Gastroesophageal sphincter (tissue), 4 donors: Measurements from ENCODE around the gene SLC23A2. TPM values are rescaled to one million over a fixed set of nuclear protein-coding genes. Genes with fewer than 3 reads are reported as not detected.
"Not testable (repeated sequence)": the region's sequence is repeated elsewhere in the genome, so short reads cannot be mapped to it uniquely, and the experiment has no call there.

ENCODE experiments used
- ATAC-seq: fragments of 150-250 bp; one replicate; pipeline ENCODE4 v1.9.1; 2016; ENCODE audit warnings: mild to moderate bottlenecking, moderate library complexity
- H3K27ac ChIP-seq, 4 donors: fragments of 200-600 bp; sonication (generic) in 3 of 4; 1 replicate in 3 of 4; 2 replicates in 1 of 4; pipeline ENCODE4 v1.5.1; 2016 to 2019
- H3K27me3 ChIP-seq: fragments of 200-600 bp; sonication (generic); one replicate; pipeline ENCODE4 v1.5.1; 2019
- H3K36me3 ChIP-seq, 2 donors: fragments of 200-600 bp; sonication (generic); one replicate each; pipeline ENCODE4 v1.5.1; 2019; ENCODE audit warnings: control low read depth in 1 of 2
- H3K4me1 ChIP-seq, 3 donors: fragments of 200-600 bp; sonication (generic); 1 replicate in 2 of 3; 2 replicates in 1 of 3; pipeline ENCODE4 v1.5.1; 2016 to 2019; ENCODE audit warnings: control low read depth in 2 of 3
- H3K4me3 ChIP-seq, 2 donors: fragments of 200-600 bp; sonication (generic); one replicate each; pipeline ENCODE4 v1.5.1; 2019; ENCODE audit warnings: mild to moderate bottlenecking in 1 of 2, moderate library complexity in 1 of 2
- H3K9me3 ChIP-seq, 3 donors: fragments of 200-600 bp; sonication (generic); one replicate each; pipeline ENCODE4 v1.5.1; 2017 to 2019; ENCODE audit warnings: control low read depth in 2 of 3
- EP300 ChIP-seq: sonication (generic); formaldehyde crosslinking; IDR thresholded peaks from one replicate; pipeline ENCODE4 v1.6.1; 2017; ENCODE audit warnings: antibody characterized with exemption, mild to moderate bottlenecking
- POLR2A ChIP-seq, 2 donors: fragments of 450-650 bp; IDR thresholded peaks; one replicate each; pipeline ENCODE4 v1.6.1; 2017; ENCODE audit warnings: antibody characterized with exemption in 2 of 2, mild to moderate bottlenecking in 2 of 2, moderate library complexity in 1 of 2
- POLR2AphosphoS5 ChIP-seq: sonication (generic); formaldehyde crosslinking; IDR thresholded peaks from one replicate; pipeline ENCODE4 v1.6.1; 2017; ENCODE audit warnings: antibody characterized with exemption
- WGBS, 2 donors: methylation state at CpG; one replicate each; pipeline ENCODE4 v1.1.5; 2018; ENCODE audit warnings: low coverage in 1 of 2; 5-methylcytosine and 5-hydroxymethylcytosine counted together
- total RNA-seq, 4 donors: library from RNA; depleted of rRNA; stranded (reverse); fragments of >200 nt; gene quantifications; one replicate each; pipeline ENCODE4 v1.1.0, GENCODE V29; 2016
- TF ChIP-seq, protein P1 (sequence below), 4 experiments: fragments of 200-600 bp in 2 of 4; fragments of 450-650 bp in 2 of 4; sonication (generic) in 1 of 4; IDR thresholded peaks; one replicate each; pipeline ENCODE4 v1.5.1; 2017 to 2019; ENCODE audit warnings: antibody characterized with exemption in 4 of 4, mild to moderate bottlenecking in 2 of 4, moderate library complexity in 2 of 4

Gene SLC23A2
- total RNA-seq, 4 donors from 2014 or later: 11.5 to 19.1 (median 15.1) TPM

GRCh38 chr20:4924032-4924431 is 77.3 kb downstream of the SLC23A2 start:
- H3K27me3 ChIP-seq: no peaks in the 10 kb centered on the region
- H3K36me3 ChIP-seq: peaks cover 0 to 5% of the 10 kb centered on the region in 2 donors
- H3K9me3 ChIP-seq: no peaks in the 10 kb centered on the region
- no peak overlapping the region for H3K4me3 ChIP-seq
- TF ChIP-seq EP300 (no peak), POLR2A (IDR thresholded peaks at IDR 0.05) (no peak), POLR2AphosphoS5 (no peak)
- TF ChIP-seq, protein P1, sequence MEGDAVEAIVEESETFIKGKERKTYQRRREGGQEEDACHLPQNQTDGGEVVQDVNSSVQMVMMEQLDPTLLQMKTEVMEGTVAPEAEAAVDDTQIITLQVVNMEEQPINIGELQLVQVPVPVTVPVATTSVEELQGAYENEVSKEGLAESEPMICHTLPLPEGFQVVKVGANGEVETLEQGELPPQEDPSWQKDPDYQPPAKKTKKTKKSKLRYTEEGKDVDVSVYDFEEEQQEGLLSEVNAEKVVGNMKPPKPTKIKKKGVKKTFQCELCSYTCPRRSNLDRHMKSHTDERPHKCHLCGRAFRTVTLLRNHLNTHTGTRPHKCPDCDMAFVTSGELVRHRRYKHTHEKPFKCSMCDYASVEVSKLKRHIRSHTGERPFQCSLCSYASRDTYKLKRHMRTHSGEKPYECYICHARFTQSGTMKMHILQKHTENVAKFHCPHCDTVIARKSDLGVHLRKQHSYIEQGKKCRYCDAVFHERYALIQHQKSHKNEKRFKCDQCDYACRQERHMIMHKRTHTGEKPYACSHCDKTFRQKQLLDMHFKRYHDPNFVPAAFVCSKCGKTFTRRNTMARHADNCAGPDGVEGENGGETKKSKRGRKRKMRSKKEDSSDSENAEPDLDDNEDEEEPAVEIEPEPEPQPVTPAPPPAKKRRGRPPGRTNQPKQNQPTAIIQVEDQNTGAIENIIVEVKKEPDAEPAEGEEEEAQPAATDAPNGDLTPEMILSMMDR (IDR thresholded peaks at IDR 0.05): no peak
- no peak for ATAC-seq
- H3K4me1 ChIP-seq: peaks cover 0 to 4% (median 0%) of the 10 kb centered on the region in 3 donors
- no peak overlapping the region for H3K27ac ChIP-seq
- 90 to 93% methylated on average over 2 to 6 of the region's 6 CpGs for WGBS, 2 donors

DNA sequence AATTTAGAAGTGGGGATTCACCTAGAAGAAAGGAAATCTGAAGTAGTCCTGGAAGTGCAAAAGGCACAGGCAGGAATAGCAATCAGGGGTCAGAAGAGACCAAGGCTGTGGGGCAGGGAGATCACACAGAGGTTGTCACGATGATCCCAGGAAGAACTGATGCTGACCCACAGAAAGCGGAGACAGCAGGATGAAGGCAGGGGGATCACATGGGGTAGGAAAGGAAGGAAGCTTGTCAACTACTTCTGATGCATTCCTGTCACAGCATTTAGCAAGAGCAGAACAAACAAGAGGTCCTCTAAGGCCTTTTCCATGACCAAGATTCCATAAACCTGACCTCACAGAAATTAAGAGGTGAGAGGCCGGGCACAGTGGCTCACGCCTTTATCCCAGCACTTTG is 79.1 kb downstream of the SLC23A2 start:
- ATAC-seq: no peak
- Histone ChIP-seq H3K4me3 (no peak overlapping the region), H3K36me3 (no peaks in the 10 kb centered on the region), H3K4me1 (peaks cover 0 to 18% (median 0%) of the 10 kb centered on the region in 3 donors), H3K27ac (no peak overlapping the region), H3K27me3 (no peaks in the 10 kb centered on the region), H3K9me3 (no peaks in the 10 kb centered on the region)
- TF ChIP-seq, protein P1 (IDR thresholded peaks at IDR 0.05): no peak
- TF ChIP-seq POLR2A (IDR thresholded peaks at IDR 0.05) (no peak), EP300 (no peak), POLR2AphosphoS5 (no peak)
- WGBS, 2 donors: 67 to 93% methylated on average over 1 to 2 of the region's 4 CpGs

DNA sequence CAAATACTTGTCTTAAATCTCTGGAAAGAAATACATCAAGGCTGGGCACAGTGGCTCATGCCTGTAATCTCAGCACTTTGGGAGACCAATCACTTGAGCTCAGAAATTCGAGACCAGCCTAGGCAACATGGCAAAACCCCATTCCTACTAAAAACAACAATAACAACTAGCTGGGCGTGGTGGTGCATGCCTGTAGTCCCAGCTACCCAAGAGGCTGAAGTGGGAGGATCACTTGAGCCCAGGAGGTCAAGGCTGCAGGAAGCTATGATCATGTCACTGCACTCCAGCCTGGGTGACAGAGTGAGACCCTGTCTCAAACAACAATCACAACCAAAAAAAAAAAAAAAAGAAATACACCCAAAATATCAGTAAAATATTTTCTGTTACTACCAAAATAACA is 80.0 kb downstream of the SLC23A2 start:
- not testable (repeated sequence) for ATAC-seq, H3K9me3 ChIP-seq, H3K27ac ChIP-seq, H3K36me3 ChIP-seq, H3K27me3 ChIP-seq, H3K4me3 ChIP-seq
- H3K4me1 ChIP-seq: peaks cover 0 to 25% (median 0%) of the 10 kb centered on the region in 3 donors
- 78 to 100% methylated on average over 1 of the region's 2 CpGs for WGBS, 2 donors

DNA sequence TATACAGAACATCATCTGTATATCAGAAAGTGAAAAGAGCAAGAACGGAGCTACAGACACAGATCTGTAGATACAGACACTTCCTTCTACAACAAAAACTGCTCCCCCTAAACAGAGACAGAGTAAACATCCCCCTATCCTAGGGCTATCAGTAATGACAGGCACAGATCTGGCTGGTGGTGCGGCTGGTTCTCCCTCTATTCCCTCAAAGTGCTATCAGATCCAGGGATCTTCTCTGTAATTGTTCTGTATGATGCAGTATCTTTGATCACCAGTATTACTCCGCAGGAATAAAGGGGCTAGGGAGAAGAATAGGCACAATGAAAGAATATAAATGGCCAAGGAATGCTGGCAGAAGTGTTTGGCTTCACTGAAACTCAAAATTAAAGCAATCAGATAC is 80.7 kb downstream of the SLC23A2 start:
- no peaks in the 10 kb centered on the region for H3K27me3 ChIP-seq
- H3K27ac ChIP-seq: no peak overlapping the region
- H3K4me1 ChIP-seq: peaks cover 0 to 25% (median 0%) of the 10 kb centered on the region in 3 donors
- ATAC-seq: no peak
- H3K4me3 ChIP-seq: no peak overlapping the region
- no peaks in the 10 kb centered on the region for H3K36me3 ChIP-seq
- TF ChIP-seq, protein P1 (IDR thresholded peaks at IDR 0.05): no peak
- TF ChIP-seq POLR2A (IDR thresholded peaks at IDR 0.05) (no peak), EP300 (no peak), POLR2AphosphoS5 (no peak)
- 95 to 97% methylated on average over 2 to 3 of the region's 3 CpGs for WGBS, 2 donors
- H3K9me3 ChIP-seq: no peaks in the 10 kb centered on the region

GRCh38 chr20:4920131-4920530 is 81.2 kb downstream of the SLC23A2 start:
- H3K27me3 ChIP-seq: no peaks in the 10 kb centered on the region
- peaks cover 0 to 25% (median 0%) of the 10 kb centered on the region in 3 donors for H3K4me1 ChIP-seq
- H3K4me3 ChIP-seq: no peak overlapping the region
- WGBS, 2 donors: 96% methylated on average over 3 of the region's 6 CpGs; no CpG with 5 or more reads in 1 of the 2 donors
- TF ChIP-seq EP300 (no peak), POLR2A (IDR thresholded peaks at IDR 0.05) (no peak), POLR2AphosphoS5 (no peak)
- TF ChIP-seq, protein P1 (IDR thresholded peaks at IDR 0.05): no peak
- H3K27ac ChIP-seq: no peak overlapping the region
- H3K9me3 ChIP-seq: no peaks in the 10 kb centered on the region
- no peaks in the 10 kb centered on the region for H3K36me3 ChIP-seq
- ATAC-seq: no peak
